Skeletal muscle satellite cell (primary cell): ENCODE results near the gene PRSS12.
"Not testable (repeated sequence)": the region's sequence is repeated elsewhere in the genome, so short reads cannot be mapped to it uniquely, and the experiment has no call there.

Experiments used
- H3K27me3 ChIP-seq: 2 replicates; pipeline ENCODE4 v1.7.0; 2013; ENCODE audit warnings: low read length; ENCODE audit not compliant: control insufficient read depth, insufficient read depth
- H3K36me3 ChIP-seq: 2 replicates; pipeline ENCODE4 v1.7.0; 2013; ENCODE audit warnings: mild to moderate bottlenecking, control low read depth, low read length; ENCODE audit not compliant: insufficient read depth
- H3K4me1 ChIP-seq: 2 replicates; pipeline ENCODE4 v1.7.0; 2013; ENCODE audit warnings: low read length; ENCODE audit not compliant: control insufficient read depth, insufficient read depth
- H3K4me2 ChIP-seq: 2 replicates; pipeline ENCODE4 v1.7.0; 2013; ENCODE audit warnings: mild to moderate bottlenecking, low read length
- H3K4me3 ChIP-seq: 2 replicates; pipeline ENCODE4 v1.7.0; 2013; ENCODE audit warnings: low read length
- H3K9ac ChIP-seq: 2 replicates; pipeline ENCODE4 v1.7.0; 2013; ENCODE audit warnings: mild to moderate bottlenecking, low read depth, low read length, moderate library complexity
- H3K9me3 ChIP-seq: replicated peaks from 2 replicates; pipeline ENCODE4 v1.7.0; 2013; ENCODE audit warnings: mild to moderate bottlenecking, control low read depth, low read length

Gene PRSS12

GRCh38 chr4:118318931-118319330, 33.9 kb downstream of the PRSS12 start:
- Histone ChIP-seq H3K4me2 (no peak overlapping the region), H3K4me3 (no peak overlapping the region), H3K9ac (no peak overlapping the region), H3K4me1 (peaks cover 4% of the 10 kb centered on the region), H3K36me3 (peaks cover 3% of the 10 kb centered on the region), H3K27me3 (no peaks in the 10 kb centered on the region), H3K9me3 (no peaks in the 10 kb centered on the region)

GRCh38 chr4:118317691-118318090, 35.1 kb downstream of the PRSS12 start:
- H3K4me1 ChIP-seq, result peaks cover 4% of the 10 kb centered on the region
- H3K4me3 ChIP-seq, result no peak overlapping the region
- H3K27me3 ChIP-seq, result no peaks in the 10 kb centered on the region
- H3K9ac ChIP-seq, result no peak overlapping the region
- peaks cover 3% of the 10 kb centered on the region for H3K36me3 ChIP-seq
- no peak overlapping the region for H3K4me2 ChIP-seq
- H3K9me3 ChIP-seq, result no peaks in the 10 kb centered on the region

- Histone ChIP-seq H3K4me1 (peaks cover 4% of the 10 kb centered on the region), H3K27me3 (no peaks in the 10 kb centered on the region), H3K4me3 (no peak overlapping the region), H3K36me3 (no peaks in the 10 kb centered on the region), H3K9me3 (no peaks in the 10 kb centered on the region), H3K4me2 (no peak overlapping the region), H3K9ac (no peak overlapping the region)
These were observed 38.6 kb downstream of the PRSS12 start for GRCh38 chr4:118314221-118314620.

- no peak overlapping the region for H3K9ac ChIP-seq
- no peaks in the 10 kb centered on the region for H3K27me3 ChIP-seq
- H3K36me3 ChIP-seq, result peaks cover 2% of the 10 kb centered on the region
- no peak overlapping the region for H3K4me3 ChIP-seq
- no peaks in the 10 kb centered on the region for H3K4me1 ChIP-seq
- H3K9me3 ChIP-seq, result no peaks in the 10 kb centered on the region
- H3K4me2 ChIP-seq, result no peak overlapping the region
These were observed 39.7 kb downstream of the PRSS12 start for GRCh38 chr4:118313098-118313497.

- no peak overlapping the region for H3K9ac ChIP-seq
- peaks cover 2% of the 10 kb centered on the region for H3K36me3 ChIP-seq
- no peaks in the 10 kb centered on the region for H3K27me3 ChIP-seq
- no peak overlapping the region for H3K4me2 ChIP-seq
- no peaks in the 10 kb centered on the region for H3K4me1 ChIP-seq
- no peaks in the 10 kb centered on the region for H3K9me3 ChIP-seq
- no peak overlapping the region for H3K4me3 ChIP-seq
These were observed 44.3 kb downstream of the PRSS12 start for GRCh38 chr4:118308306-118309030.

- Histone ChIP-seq H3K4me1 (no peaks in the 10 kb centered on the region), H3K9ac (no peak overlapping the region)
These were observed 45.2 kb downstream of the PRSS12 start for GRCh38 chr4:118307643-118308042.

GRCh38 chr4:118299619-118300018, 53.2 kb downstream of the PRSS12 start:
- H3K4me1 ChIP-seq, H3K4me2 ChIP-seq, H3K36me3 ChIP-seq, H3K27me3 ChIP-seq, H3K9ac ChIP-seq, H3K9me3 ChIP-seq, H3K4me3 ChIP-seq: not testable (repeated sequence)

More at GRCh38 chr4:118307643-118308042, 45.2 kb downstream of the PRSS12 start:
- Histone ChIP-seq H3K4me3 (no peak overlapping the region), H3K9me3 (no peaks in the 10 kb centered on the region), H3K27me3 (no peaks in the 10 kb centered on the region), H3K4me2 (no peak overlapping the region), H3K36me3 (peaks cover 2% of the 10 kb centered on the region)

GRCh38 chr4:118296729-118297128, 56.1 kb downstream of the PRSS12 start:
- H3K4me1 ChIP-seq, result no peaks in the 10 kb centered on the region
- H3K9me3 ChIP-seq, result no peaks in the 10 kb centered on the region
- H3K9ac ChIP-seq, result no peak overlapping the region
- H3K36me3 ChIP-seq, result no peaks in the 10 kb centered on the region
- no peaks in the 10 kb centered on the region for H3K27me3 ChIP-seq
- H3K4me3 ChIP-seq, result no peak overlapping the region
- H3K4me2 ChIP-seq, result no peak overlapping the region

GRCh38 chr4:118290951-118291350, 61.9 kb downstream of the PRSS12 start:
- Histone ChIP-seq H3K36me3 (no peaks in the 10 kb centered on the region), H3K4me2 (no peak overlapping the region), H3K4me3 (no peak overlapping the region), H3K9me3 (no peaks in the 10 kb centered on the region), H3K27me3 (no peaks in the 10 kb centered on the region), H3K4me1 (peaks cover 50% of the 10 kb centered on the region), H3K9ac (no peak overlapping the region)

- Histone ChIP-seq H3K4me2 (peak overlapping the region; percentile 6), H3K27me3 (no peaks in the 10 kb centered on the region), H3K9ac (peak overlapping the region; percentile 29), H3K36me3 (no peaks in the 10 kb centered on the region), H3K4me3 (no peak overlapping the region), H3K4me1 (peaks cover 50% of the 10 kb centered on the region), H3K9me3 (no peaks in the 10 kb centered on the region)
These were observed 63.0 kb downstream of the PRSS12 start for GRCh38 chr4:118289794-118290193.

GRCh38 chr4:118287711-118288451, 64.9 kb downstream of the PRSS12 start:
- peaks cover 54% of the 10 kb centered on the region for H3K4me1 ChIP-seq
- H3K36me3 ChIP-seq, result no peaks in the 10 kb centered on the region
- no peaks in the 10 kb centered on the region for H3K27me3 ChIP-seq
- no peak overlapping the region for H3K4me3 ChIP-seq
- peak overlapping the region; percentile 63 for H3K4me2 ChIP-seq
- peak overlapping the region; percentile 17 for H3K9ac ChIP-seq
- no peaks in the 10 kb centered on the region for H3K9me3 ChIP-seq

- no peak overlapping the region for H3K4me2 ChIP-seq
- H3K4me1 ChIP-seq, result peaks cover 64% of the 10 kb centered on the region
These were observed 66.1 kb downstream of the PRSS12 start for GRCh38 chr4:118286685-118287084.

More at GRCh38 chr4:118286685-118287084, 66.1 kb downstream of the PRSS12 start:
- no peaks in the 10 kb centered on the region for H3K9me3 ChIP-seq
- no peak overlapping the region for H3K9ac ChIP-seq
- H3K27me3 ChIP-seq, result no peaks in the 10 kb centered on the region
- no peaks in the 10 kb centered on the region for H3K36me3 ChIP-seq
- H3K4me3 ChIP-seq, result no peak overlapping the region
